Measurements from ENCODE around the gene PRR15L.
"Not testable (repeated sequence)": the region's sequence is repeated elsewhere in the genome, so short reads cannot be mapped to it uniquely, and the experiment has no call there.

Gene PRR15L

GRCh38 chr17:47988445-47988844 lies 30.8 kb upstream of the PRR15L start:
- DNase-seq (ENCODE audit: low spot score), result not testable (repeated sequence)

- peak; percentile 46 for DNase-seq (ENCODE audit: low spot score)
These were observed 29.7 kb upstream of the PRR15L start for GRCh38 chr17:47987240-47987835.

GRCh38 chr17:47986520-47986919 lies 28.8 kb upstream of the PRR15L start:
- no peak for DNase-seq (ENCODE audit: low spot score)

GRCh38 chr17:47983492-47984223 lies 26.0 kb upstream of the PRR15L start:
- DNase-seq (ENCODE audit: low spot score), result peak; percentile 46

- no peak for DNase-seq (ENCODE audit: low spot score)
These were observed 25.1 kb upstream of the PRR15L start for GRCh38 chr17:47982645-47983390.

GRCh38 chr17:47982091-47982617 lies 24.5 kb upstream of the PRR15L start:
- DNase-seq (ENCODE audit: low spot score), result no peak

GRCh38 chr17:47981462-47981861 lies 23.8 kb upstream of the PRR15L start:
- DNase-seq (ENCODE audit: low spot score), result no peak

- no peak for DNase-seq (ENCODE audit: low spot score)
These were observed 22.9 kb upstream of the PRR15L start for GRCh38 chr17:47980541-47980940.

- DNase-seq (ENCODE audit: low spot score), result peak; percentile 86
These were observed 20.6 kb upstream of the PRR15L start for GRCh38 chr17:47978324-47978723.

- no peak for DNase-seq (ENCODE audit: low spot score)
These were observed 18.1 kb upstream of the PRR15L start for GRCh38 chr17:47975823-47976205.

GRCh38 chr17:47975189-47975822 lies 17.6 kb upstream of the PRR15L start:
- DNase-seq (ENCODE audit: low spot score), result no peak

GRCh38 chr17:47973541-47973940 lies 15.9 kb upstream of the PRR15L start:
- no peak for DNase-seq (ENCODE audit: low spot score)

- peak; percentile 98 for DNase-seq (ENCODE audit: low spot score)
These were observed 13.2 kb upstream of the PRR15L start, which contains the start of gene CDK5RAP3 for GRCh38 chr17:47970725-47971499. Gene CDK5RAP3 (plus strand): TSS chr17:47971113. CDS start chr17:47971147, 34 bp downstream.

GRCh38 chr17:47969930-47970724 lies 12.4 kb upstream of the PRR15L start:
- DNase-seq (ENCODE audit: low spot score), result no peak

- no peak for DNase-seq (ENCODE audit: low spot score)
These were observed 11.2 kb upstream of the PRR15L start for GRCh38 chr17:47968836-47969235.

- DNase-seq (ENCODE audit: low spot score), result peak; percentile 72
These were observed 10.0 kb upstream of the PRR15L start for GRCh38 chr17:47967607-47968252.

- peak; percentile 45 for DNase-seq (ENCODE audit: low spot score)
These were observed 8.4 kb upstream of the PRR15L start for GRCh38 chr17:47966079-47966519.

- no peak for DNase-seq (ENCODE audit: low spot score)
These were observed 7.2 kb upstream of the PRR15L start for GRCh38 chr17:47964856-47965255.

GRCh38 chr17:47962901-47963300 lies 5.2 kb upstream of the PRR15L start:
- no peak for DNase-seq (ENCODE audit: low spot score)

GRCh38 chr17:47961406-47961805 lies 3.7 kb upstream of the PRR15L start:
- no peak for DNase-seq (ENCODE audit: low spot score)

Data from AG20443 (cell line).